Trophoblast cell (in vitro differentiated cells and primary cell): ENCODE results near the gene DNTTIP2.
"Not testable (repeated sequence)": the region's sequence is repeated elsewhere in the genome, so short reads cannot be mapped to it uniquely, and the experiment has no call there.

Source experiments
- DNase-seq, 2 donors: peaks; one replicate each; pipeline ENCODE4 v3.0.0-alpha.2; 2016
- H2AFZ ChIP-seq: 2 replicates; pipeline ENCODE4 v1.6.1; 2013; ENCODE audit warnings: low read length, moderate library complexity, mild to moderate bottlenecking; ENCODE audit not compliant: insufficient read depth, poor library complexity
- H2AK5ac ChIP-seq: 2 replicates; pipeline ENCODE4 v1.6.1; 2013; ENCODE audit warnings: mild to moderate bottlenecking, low read length
- H2BK120ac ChIP-seq: 2 replicates; pipeline ENCODE4 v1.6.1; 2013; ENCODE audit warnings: low read length, mild to moderate bottlenecking, moderate library complexity; ENCODE audit not compliant: insufficient read depth, poor library complexity
- H2BK12ac ChIP-seq: 2 replicates; pipeline ENCODE4 v1.6.1; 2013; ENCODE audit warnings: mild to moderate bottlenecking, low read length, moderate library complexity
- H2BK5ac ChIP-seq: 2 replicates; pipeline ENCODE4 v1.6.1; 2013; ENCODE audit warnings: low read length, low read depth, moderate library complexity, mild to moderate bottlenecking; ENCODE audit not compliant: poor library complexity
- H3K14ac ChIP-seq: 2 replicates; pipeline ENCODE4 v1.6.1; 2013; ENCODE audit warnings: mild to moderate bottlenecking, low read length
- H3K18ac ChIP-seq: 2 replicates; pipeline ENCODE4 v1.6.1; 2013; ENCODE audit warnings: mild to moderate bottlenecking, low read length
- H3K23ac ChIP-seq: 2 replicates; pipeline ENCODE4 v1.6.1; 2013; ENCODE audit warnings: low read length
- H3K27ac ChIP-seq: 2 replicates; pipeline ENCODE4 v1.5.1; 2013; ENCODE audit warnings: low read depth, mild to moderate bottlenecking, inconsistent platforms, low read length, moderate library complexity
- H3K27me3 ChIP-seq: 2 replicates; pipeline ENCODE4 v1.6.1; 2013; ENCODE audit warnings: inconsistent platforms, mild to moderate bottlenecking, low read length, moderate library complexity; ENCODE audit not compliant: insufficient read depth
- H3K36me3 ChIP-seq, 2 experiments: 1 replicate in 1 of 2; 2 replicates in 1 of 2; pipeline ENCODE4 v1.6.1; 2013; ENCODE audit warnings: low read length in 2 of 2, mild to moderate bottlenecking in 2 of 2, moderate library complexity in 1 of 2; ENCODE audit not compliant: insufficient read depth in 2 of 2, control insufficient read depth in 1 of 2
- H3K4ac ChIP-seq: 2 replicates; pipeline ENCODE4 v1.6.1; 2013; ENCODE audit warnings: low read depth, mild to moderate bottlenecking, low read length, moderate library complexity
- H3K4me1 ChIP-seq, 2 experiments: 1 replicate in 1 of 2; 2 replicates in 1 of 2; pipeline ENCODE4 v1.6.1; 2013; ENCODE audit warnings: low read length in 2 of 2, mild to moderate bottlenecking in 2 of 2, moderate library complexity in 1 of 2; ENCODE audit not compliant: insufficient read depth in 2 of 2, control insufficient read depth in 1 of 2
- H3K4me2 ChIP-seq: 2 replicates; pipeline ENCODE4 v1.6.1; 2013; ENCODE audit warnings: inconsistent platforms, mild to moderate bottlenecking, low read length, moderate library complexity
- H3K4me3 ChIP-seq: 2 replicates; pipeline ENCODE4 v1.5.1; 2013; ENCODE audit warnings: mild to moderate bottlenecking, low read depth, low read length, inconsistent platforms
- H3K79me1 ChIP-seq: one replicate; pipeline ENCODE4 v1.6.1; 2013; ENCODE audit warnings: low read length
- H3K79me2 ChIP-seq: 2 replicates; pipeline ENCODE4 v1.6.1; 2013; ENCODE audit warnings: low read length, mild to moderate bottlenecking; ENCODE audit not compliant: control insufficient read depth, insufficient read depth, poor library complexity
- H3K9ac ChIP-seq: 2 replicates; pipeline ENCODE4 v1.6.1; 2013; ENCODE audit warnings: mild to moderate bottlenecking, low read length
- H3K9me3 ChIP-seq: 2 replicates; pipeline ENCODE4 v1.6.1; 2013; ENCODE audit warnings: low read depth, mild to moderate bottlenecking, control low read depth, inconsistent platforms, low read length; ENCODE audit not compliant: insufficient read depth
- H4K12ac ChIP-seq: 2 replicates; pipeline ENCODE4 v1.6.1; 2013; ENCODE audit warnings: low read depth, mild to moderate bottlenecking, low read length, moderate library complexity
- H4K8ac ChIP-seq: 2 replicates; pipeline ENCODE4 v1.6.1; 2013; ENCODE audit warnings: low read depth, mild to moderate bottlenecking, low read length, moderate library complexity
- H4K91ac ChIP-seq: one replicate; pipeline ENCODE4 v1.6.1; 2013; ENCODE audit warnings: low read depth, mild to moderate bottlenecking, low read length, moderate library complexity
- WGBS: extraction: QIAGEN DNeasy Blood & Tissue Kit; methylation state at CpG from one replicate; pipeline ENCODE4 v1.1.7; 2013; ENCODE audit warnings: missing lambda C conversion rate; ENCODE audit not compliant: insufficient read length, insufficient coverage; ENCODE audit errors: extremely low coverage; 5-methylcytosine and 5-hydroxymethylcytosine counted together

The DNTTIP2 gene

DNA sequence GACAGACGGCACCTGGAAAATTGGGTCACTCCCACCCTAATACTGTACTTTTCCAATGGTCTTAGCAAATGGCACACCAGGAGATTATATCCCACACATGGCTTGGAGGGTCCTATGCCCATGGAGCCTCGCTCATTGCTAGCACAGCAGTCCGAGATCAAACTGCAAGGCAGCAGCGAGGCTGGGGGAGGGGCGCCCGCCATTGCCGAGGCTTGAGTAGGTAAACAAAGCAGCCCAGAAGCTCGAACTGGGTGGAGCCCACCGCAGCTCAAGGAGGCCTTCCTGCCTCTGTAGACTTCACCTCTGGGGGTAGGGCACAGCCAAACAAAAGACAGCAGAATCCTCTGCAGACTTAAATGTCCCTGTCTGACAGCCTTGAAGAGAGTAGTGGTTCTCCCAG lies 23.0 kb downstream of the DNTTIP2 start:
- not testable (repeated sequence) for H3K23ac ChIP-seq, H2BK5ac ChIP-seq, H3K4me2 ChIP-seq, H2AFZ ChIP-seq, H3K36me3 ChIP-seq, H4K12ac ChIP-seq, H3K4me1 ChIP-seq, H3K9me3 ChIP-seq, DNase-seq, H3K4me3 ChIP-seq, H2BK120ac ChIP-seq, H3K9ac ChIP-seq, H3K27me3 ChIP-seq, H3K4ac ChIP-seq, H3K79me1 ChIP-seq, H2AK5ac ChIP-seq, H2BK12ac ChIP-seq, H3K14ac ChIP-seq, H4K91ac ChIP-seq, H3K27ac ChIP-seq, H3K79me2 ChIP-seq, H3K18ac ChIP-seq, H4K8ac ChIP-seq
- WGBS: no CpG with 5 or more reads among the region's 9 CpGs

DNA sequence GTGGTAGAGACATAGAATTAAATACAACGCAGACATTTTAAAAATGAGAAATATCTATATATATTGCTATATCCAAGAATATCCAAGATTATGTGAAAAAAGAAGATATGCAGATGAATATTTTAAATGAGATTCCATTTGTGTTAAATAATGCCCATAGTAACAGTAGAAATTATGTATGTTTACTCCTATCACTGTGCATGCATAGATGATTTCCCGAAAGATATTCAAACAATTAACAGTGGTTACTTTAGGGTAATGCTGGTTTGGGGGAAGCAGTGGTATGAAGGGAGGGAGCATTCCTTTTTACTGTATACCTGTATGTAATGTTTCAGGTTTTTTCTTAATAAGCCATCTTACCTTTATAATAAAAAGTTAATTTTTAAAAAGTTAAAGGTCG lies 25.1 kb downstream of the DNTTIP2 start:
- Histone ChIP-seq H2BK120ac (no peak overlapping the region), H2AFZ (no peak overlapping the region), H3K4me3 (no peak overlapping the region), H3K27ac (no peak overlapping the region), H3K9me3 (peaks cover 5% of the 10 kb centered on the region), H3K36me3 (no peaks in the 10 kb centered on the region), H4K12ac (no peak overlapping the region), H4K91ac (no peak overlapping the region), H4K8ac (no peak overlapping the region), H3K4me2 (no peak overlapping the region), H2BK12ac (no peak overlapping the region), H3K18ac (no peak overlapping the region), H2BK5ac (no peak overlapping the region), H3K23ac (no peak overlapping the region), H3K79me1 (no peaks in the 10 kb centered on the region), H3K4me1 (no peaks in the 10 kb centered on the region), H3K79me2 (no peaks in the 10 kb centered on the region), H3K27me3 (no peaks in the 10 kb centered on the region), H2AK5ac (no peak overlapping the region), H3K14ac (no peak overlapping the region), H3K4ac (no peak overlapping the region), H3K9ac (no peak overlapping the region)
- no CpG with 5 or more reads among the region's 3 CpGs for WGBS
- DNase-seq: no peak

DNA sequence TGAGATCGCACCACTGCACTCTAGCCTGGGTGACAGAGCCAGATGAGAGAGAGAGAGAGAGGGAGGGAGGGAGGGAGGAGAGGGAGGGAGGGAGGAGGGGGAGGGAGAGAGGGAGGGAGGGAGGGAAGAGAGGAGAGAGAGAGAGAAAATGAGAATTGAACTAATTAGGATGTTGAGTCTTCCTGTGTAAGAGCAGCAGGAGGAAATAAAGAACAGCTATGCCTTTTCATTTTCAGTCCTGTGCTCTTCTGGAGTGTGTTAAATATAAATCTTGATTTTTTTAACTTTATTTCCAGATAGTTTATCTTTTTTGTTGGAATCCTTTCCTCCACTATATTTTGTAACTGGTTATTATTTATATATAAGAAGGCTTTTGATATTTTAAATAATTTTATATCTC lies 27.1 kb downstream of the DNTTIP2 start:
- Histone ChIP-seq H4K8ac (no peak overlapping the region), H3K27ac (no peak overlapping the region), H4K12ac (no peak overlapping the region), H2BK5ac (no peak overlapping the region), H3K4me3 (no peak overlapping the region), H3K4ac (no peak overlapping the region), H3K18ac (no peak overlapping the region), H3K79me1 (peaks cover 10% of the 10 kb centered on the region), H3K4me2 (no peak overlapping the region), H2AK5ac (no peak overlapping the region), H3K27me3 (no peaks in the 10 kb centered on the region), H2BK120ac (no peak overlapping the region), H3K79me2 (peaks cover 7% of the 10 kb centered on the region), H3K14ac (no peak overlapping the region), H3K36me3 (no peaks in the 10 kb centered on the region), H2BK12ac (no peak overlapping the region), H3K4me1 (no peaks in the 10 kb centered on the region), H4K91ac (no peak overlapping the region), H3K9me3 (peaks cover 5% of the 10 kb centered on the region), H2AFZ (no peak overlapping the region), H3K9ac (no peak overlapping the region), H3K23ac (no peak overlapping the region)
- no CpG with 5 or more reads among the region's 1 CpG for WGBS
- no peak for DNase-seq

DNA sequence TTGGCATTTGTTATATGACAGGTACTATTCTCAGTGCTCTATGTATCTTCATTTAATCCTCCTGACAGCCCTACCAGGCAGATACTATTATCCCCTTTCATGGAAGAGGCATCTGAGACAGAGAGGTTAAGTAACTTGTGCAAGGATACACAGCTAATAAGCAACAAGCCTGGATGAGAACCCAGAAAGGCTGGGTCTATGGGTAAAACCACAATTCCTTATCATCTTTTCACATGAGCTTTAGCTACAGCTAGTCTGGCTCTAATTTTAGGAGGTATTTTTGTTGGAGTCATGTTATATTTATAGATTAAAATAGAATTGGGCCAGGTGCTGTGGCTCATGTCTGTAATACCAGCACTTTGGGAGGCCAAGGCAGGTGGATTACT lies 27.7 kb downstream of the DNTTIP2 start:
- no peak overlapping the region for H3K9ac ChIP-seq
- H3K79me1 ChIP-seq: peaks cover 15% of the 10 kb centered on the region
- H2BK5ac ChIP-seq: no peak overlapping the region
- no peaks in the 10 kb centered on the region for H3K27me3 ChIP-seq
- H3K4me2 ChIP-seq: no peak overlapping the region
- H3K14ac ChIP-seq: no peak overlapping the region
- H3K23ac ChIP-seq: no peak overlapping the region
- peaks cover 10% of the 10 kb centered on the region for H3K79me2 ChIP-seq
- H2BK120ac ChIP-seq: no peak overlapping the region
- no peak overlapping the region for H3K27ac ChIP-seq
- peaks cover 5% of the 10 kb centered on the region for H3K9me3 ChIP-seq
- H3K4me1 ChIP-seq: no peaks in the 10 kb centered on the region
- H3K4me3 ChIP-seq: no peak overlapping the region
- H2BK12ac ChIP-seq: no peak overlapping the region
- no peak overlapping the region for H2AK5ac ChIP-seq
- DNase-seq: no peak
- H3K18ac ChIP-seq: no peak overlapping the region
- H3K36me3 ChIP-seq: no peaks in the 10 kb centered on the region
- no peak overlapping the region for H2AFZ ChIP-seq
- no peak overlapping the region for H3K4ac ChIP-seq
- no peak overlapping the region for H4K8ac ChIP-seq
- no peak overlapping the region for H4K12ac ChIP-seq
- no peak overlapping the region for H4K91ac ChIP-seq
